Peyer's patch (tissue), 4 donors: ENCODE measurements around the gene OXTR. TPM values are rescaled to one million over a fixed set of nuclear protein-coding genes. Genes with fewer than 3 reads are reported as not detected.

ENCODE experiments used
- DNase-seq, 3 donors: peaks; one replicate each; pipeline ENCODE4 v3.0.0-alpha.2; 2017 to 2019
- H3K27ac ChIP-seq, 4 donors: fragments of 200-600 bp; sonication (generic); one replicate each; pipeline ENCODE4 v1.5.1; 2016 to 2019
- H3K27me3 ChIP-seq, 2 donors: fragments of 200-600 bp; sonication (generic); one replicate each; pipeline ENCODE4 v1.5.1; 2019
- H3K36me3 ChIP-seq, 3 donors: fragments of 200-600 bp; sonication (generic); one replicate each; pipeline ENCODE4 v1.5.1; 2016 to 2019
- H3K4me1 ChIP-seq, 4 donors: fragments of 200-600 bp; sonication (generic); one replicate each; pipeline ENCODE4 v1.5.1; 2016 to 2019
- H3K4me3 ChIP-seq, 4 donors: fragments of 200-600 bp; sonication (generic); 1 replicate in 3 of 4; 2 replicates in 1 of 4; pipeline ENCODE4 v1.5.1; 2016 to 2019; ENCODE audit warnings: mild to moderate bottlenecking in 1 of 4
- H3K9me3 ChIP-seq, 4 donors: fragments of 200-600 bp; sonication (generic); one replicate each; pipeline ENCODE4 v1.5.1; 2016 to 2019; ENCODE audit warnings: mild to moderate bottlenecking in 1 of 4
- CTCF ChIP-seq, 6 experiments: fragments of 450-650 bp in 4 of 6; fragments of 200-600 bp in 2 of 6; sonication (generic) in 1 of 6; IDR thresholded peaks; one replicate each; pipeline ENCODE4 v1.5.1; 2017 to 2019; ENCODE audit warnings: antibody characterized with exemption in 6 of 6, mild to moderate bottlenecking in 3 of 6, moderate library complexity in 1 of 6
- POLR2A ChIP-seq, 2 donors: fragments of 450-650 bp; IDR thresholded peaks; one replicate each; pipeline ENCODE4 v1.5.1; 2017; ENCODE audit warnings: antibody characterized with exemption in 2 of 2, mild to moderate bottlenecking in 2 of 2, moderate library complexity in 2 of 2
- total RNA-seq, 4 donors: library from RNA; depleted of rRNA; stranded (reverse); fragments of >200 nt; gene quantifications; one replicate each; pipeline ENCODE4 v1.1.0, GENCODE V29; 2016

The OXTR gene
- total RNA-seq, 4 donors from 2014 or later, result 0.27 TPM; not detected in 3

GRCh38 chr3:8736436-8736835 is 33.0 kb downstream of the OXTR start:
- no peaks in the 10 kb centered on the region for H3K4me1 ChIP-seq
- no peaks in the 10 kb centered on the region for H3K9me3 ChIP-seq
- no peak overlapping the region for H3K4me3 ChIP-seq
- H3K36me3 ChIP-seq, result no peaks in the 10 kb centered on the region
- no peak overlapping the region for H3K27ac ChIP-seq
- H3K27me3 ChIP-seq, result no peaks in the 10 kb centered on the region
- no peak for TF ChIP-seq POLR2A (IDR thresholded peaks at IDR 0.05)
- no peak for TF ChIP-seq CTCF (IDR thresholded peaks at IDR 0.05)
- DNase-seq, result no peak

- DNase-seq, result no peak
- H3K4me3 ChIP-seq, result no peak overlapping the region
- no peaks in the 10 kb centered on the region for H3K27me3 ChIP-seq
- no peak overlapping the region for H3K27ac ChIP-seq
- no peaks in the 10 kb centered on the region for H3K36me3 ChIP-seq
- no peak for TF ChIP-seq POLR2A (IDR thresholded peaks at IDR 0.05)
- TF ChIP-seq CTCF (IDR thresholded peaks at IDR 0.05), result no peak
- no peaks in the 10 kb centered on the region for H3K4me1 ChIP-seq
- H3K9me3 ChIP-seq, result no peaks in the 10 kb centered on the region
Observed at GRCh38 chr3:8734908-8735307, 34.5 kb downstream of the OXTR start.

GRCh38 chr3:8734137-8734878 is 35.1 kb downstream of the OXTR start:
- Histone ChIP-seq H3K27me3 (no peaks in the 10 kb centered on the region), H3K36me3 (no peaks in the 10 kb centered on the region), H3K4me3 (no peak overlapping the region), H3K9me3 (no peaks in the 10 kb centered on the region), H3K27ac (no peak overlapping the region), H3K4me1 (no peaks in the 10 kb centered on the region)
- TF ChIP-seq CTCF (IDR thresholded peaks at IDR 0.05) (no peak), POLR2A (IDR thresholded peaks at IDR 0.05) (no peak)
- no peak for DNase-seq

- TF ChIP-seq POLR2A (IDR thresholded peaks at IDR 0.05) (no peak), CTCF (IDR thresholded peaks at IDR 0.05) (no peak)
- Histone ChIP-seq H3K27me3 (no peaks in the 10 kb centered on the region), H3K4me3 (no peak within 1 kb of the TSS), H3K9me3 (no peaks in the 10 kb centered on the region), H3K4me1 (no peaks in the 10 kb centered on the region), H3K36me3 (no peaks in the 10 kb centered on the region), H3K27ac (no peak within 1 kb of the TSS)
- DNase-seq, result no peak
Observed at GRCh38 chr3:8733332-8734094, 35.9 kb downstream of the OXTR start, which contains the start of gene CAV3. TSS of gene CAV3 (plus strand) at chr3:8733802. CDS start at chr3:8733877, 75 bp downstream.

GRCh38 chr3:8732413-8732812 is 37.0 kb downstream of the OXTR start:
- Histone ChIP-seq H3K36me3 (no peaks in the 10 kb centered on the region), H3K27me3 (no peaks in the 10 kb centered on the region), H3K9me3 (no peaks in the 10 kb centered on the region), H3K4me3 (no peak overlapping the region), H3K4me1 (no peaks in the 10 kb centered on the region), H3K27ac (no peak overlapping the region)
- TF ChIP-seq CTCF (IDR thresholded peaks at IDR 0.05), result no peak
- TF ChIP-seq POLR2A (IDR thresholded peaks at IDR 0.05), result no peak
- no peak for DNase-seq
